AG09309 (cell line): ENCODE results near the gene NUP153.
"Not testable (repeated sequence)": the region's sequence is repeated elsewhere in the genome, so short reads cannot be mapped to it uniquely, and the experiment has no call there.

ENCODE experiments used
- DNase-seq: peaks from one replicate; pipeline ENCODE4 v3.0.0-alpha.2; 2010; ENCODE audit warnings: low read depth
- H3K4me3 ChIP-seq: 2 replicates; pipeline ENCODE4 v1.5.1; 2011; ENCODE audit warnings: mild to moderate bottlenecking, low read depth, low read length, moderate library complexity; ENCODE audit not compliant: control insufficient read depth
- TF ChIP-seq, protein P1 (sequence below): IDR thresholded peaks from 2 replicates; pipeline ENCODE4 v1.5.1; 2011; ENCODE audit warnings: mild to moderate bottlenecking, low read depth, low read length, inconsistent platforms; ENCODE audit not compliant: insufficient read depth, control insufficient read depth; ENCODE audit errors: missing control alignments

The NUP153 gene

GRCh38 chr6:17712576-17712975 lies 5.9 kb upstream of the NUP153 start:
- no peak for DNase-seq
- TF ChIP-seq, protein P1, sequence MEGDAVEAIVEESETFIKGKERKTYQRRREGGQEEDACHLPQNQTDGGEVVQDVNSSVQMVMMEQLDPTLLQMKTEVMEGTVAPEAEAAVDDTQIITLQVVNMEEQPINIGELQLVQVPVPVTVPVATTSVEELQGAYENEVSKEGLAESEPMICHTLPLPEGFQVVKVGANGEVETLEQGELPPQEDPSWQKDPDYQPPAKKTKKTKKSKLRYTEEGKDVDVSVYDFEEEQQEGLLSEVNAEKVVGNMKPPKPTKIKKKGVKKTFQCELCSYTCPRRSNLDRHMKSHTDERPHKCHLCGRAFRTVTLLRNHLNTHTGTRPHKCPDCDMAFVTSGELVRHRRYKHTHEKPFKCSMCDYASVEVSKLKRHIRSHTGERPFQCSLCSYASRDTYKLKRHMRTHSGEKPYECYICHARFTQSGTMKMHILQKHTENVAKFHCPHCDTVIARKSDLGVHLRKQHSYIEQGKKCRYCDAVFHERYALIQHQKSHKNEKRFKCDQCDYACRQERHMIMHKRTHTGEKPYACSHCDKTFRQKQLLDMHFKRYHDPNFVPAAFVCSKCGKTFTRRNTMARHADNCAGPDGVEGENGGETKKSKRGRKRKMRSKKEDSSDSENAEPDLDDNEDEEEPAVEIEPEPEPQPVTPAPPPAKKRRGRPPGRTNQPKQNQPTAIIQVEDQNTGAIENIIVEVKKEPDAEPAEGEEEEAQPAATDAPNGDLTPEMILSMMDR, result no peak
- H3K4me3 ChIP-seq, result no peak overlapping the region

DNA sequence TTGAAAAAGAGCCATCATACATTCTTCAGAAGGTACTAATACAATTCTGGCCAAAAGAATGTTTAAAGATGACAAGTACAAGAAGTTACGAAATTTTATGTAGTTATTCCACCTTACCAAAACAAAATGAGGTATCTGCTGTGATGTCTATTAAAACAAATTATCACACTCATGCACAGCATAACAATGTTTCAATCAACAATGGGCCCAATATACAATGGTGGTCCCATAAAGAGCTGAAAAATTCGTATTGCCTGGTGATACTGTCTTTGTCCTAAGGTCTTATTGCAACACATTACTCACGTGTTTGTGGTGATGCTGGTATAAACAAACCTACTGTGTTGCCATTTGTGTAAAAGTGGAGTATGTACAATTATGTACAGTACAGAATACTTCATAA lies 3.6 kb upstream of the NUP153 start:
- H3K4me3 ChIP-seq, result no peak overlapping the region
- DNase-seq, result no peak
- TF ChIP-seq, protein P1, result no peak

DNA sequence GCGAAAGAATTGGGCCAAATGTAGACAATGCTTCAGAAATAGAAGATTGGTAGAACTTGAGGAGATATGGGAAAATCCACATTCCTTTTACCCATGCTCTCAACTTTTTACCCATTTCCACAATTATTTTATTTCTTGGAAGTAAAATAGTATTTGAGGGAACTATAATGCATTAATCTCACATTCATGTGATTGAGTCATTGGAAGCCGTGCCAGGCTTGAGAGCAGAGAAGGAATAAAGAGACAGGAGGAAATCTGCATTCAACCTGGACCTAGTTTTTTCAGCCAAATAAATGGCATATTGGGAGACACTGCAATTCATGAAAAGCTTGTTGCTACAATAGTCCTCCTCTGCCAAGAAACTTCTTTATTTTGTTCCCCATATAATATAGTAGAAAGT lies 2.8 kb upstream of the NUP153 start:
- no peak for DNase-seq
- no peak overlapping the region for H3K4me3 ChIP-seq
- TF ChIP-seq, protein P1, result no peak

DNA sequence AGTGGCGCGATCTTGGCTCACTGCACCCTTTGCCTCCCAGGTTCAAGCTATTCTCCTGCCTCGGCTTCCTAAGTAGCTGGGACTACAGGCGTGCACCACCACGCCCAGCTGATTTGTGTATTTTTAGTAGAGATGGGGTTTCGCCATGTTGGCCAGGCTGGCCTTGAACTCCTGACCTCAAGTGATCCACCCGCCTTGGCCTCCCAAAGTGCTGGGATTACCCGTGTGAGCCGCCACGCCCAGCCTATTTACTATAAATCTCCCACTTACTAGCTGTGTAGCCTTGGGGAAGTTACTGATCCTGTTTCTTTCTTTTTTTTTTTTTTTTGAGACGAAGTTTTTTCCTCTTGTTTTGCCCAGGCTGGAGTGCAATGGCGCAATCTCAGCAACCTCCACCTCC lies 1.3 kb upstream of the NUP153 start:
- H3K4me3 ChIP-seq, DNase-seq: not testable (repeated sequence)

- TF ChIP-seq, protein P1, result no peak
- DNase-seq, result no peak
- H3K4me3 ChIP-seq, result peak overlapping the region; percentile 93
Observed at GRCh38 chr6:17707371-17707651, 586 bp upstream of the NUP153 start.

- no peak for DNase-seq
- H3K4me3 ChIP-seq, result peak overlapping the region; percentile 93
- TF ChIP-seq, protein P1, result peak; percentile 9
Observed at GRCh38 chr6:17705778-17706579, 746 bp downstream of the NUP153 start.

GRCh38 chr6:17705428-17705777 lies 1.3 kb downstream of the NUP153 start:
- peak overlapping the region; percentile 93 for H3K4me3 ChIP-seq
- no peak for DNase-seq
- TF ChIP-seq, protein P1, result no peak
